HepG2 (cell line): ENCODE measurements around the gene DNAJC5. TPM values are rescaled to one million over a fixed set of nuclear protein-coding genes. Genes with fewer than 3 reads are reported as not detected.

Experiments
- EZH2 ChIP-seq: conservative IDR thresholded peaks from 2 replicates; pipeline ENCODE4 v1.6.1; 2012; ENCODE audit warnings: mild to moderate bottlenecking, low read depth, low read length, moderate library complexity
- MED8 ChIP-seq: sonication (generic); formaldehyde crosslinking; IDR thresholded peaks from 2 replicates; pipeline ENCODE4 v1.8.1; 2023; ENCODE audit warnings: mild to moderate bottlenecking, missing genetic modification reagents; ENCODE audit not compliant: insufficient replicate concordance
- MEF2D ChIP-seq: sonication (generic); formaldehyde crosslinking; IDR thresholded peaks from 2 replicates; pipeline ENCODE4 v1.5.1; 2020; ENCODE audit warnings: mild to moderate bottlenecking, missing genetic modification reagents
- RXRB ChIP-seq: IDR thresholded peaks from 2 replicates; pipeline ENCODE4 v1.6.1; 2016; ENCODE audit warnings: borderline replicate concordance, missing genetic modification reagents, missing compliant biosample characterization
- ZBTB3 ChIP-seq: sonication (generic); formaldehyde crosslinking; IDR thresholded peaks from 2 replicates; pipeline ENCODE4 v1.4.0; 2020; ENCODE audit warnings: low read depth, mild to moderate bottlenecking, moderate library complexity, missing genetic modification reagents, borderline replicate concordance
- ZMYM3 ChIP-seq: sonication (generic); formaldehyde crosslinking; IDR thresholded peaks from 2 replicates; pipeline ENCODE4 v1.5.1; 2020; ENCODE audit warnings: mild to moderate bottlenecking, missing genetic modification reagents
- ZNF326 ChIP-seq: sonication (generic); formaldehyde crosslinking; IDR thresholded peaks from 2 replicates; pipeline ENCODE4 v1.4.0; 2020; ENCODE audit warnings: missing genetic modification reagents, borderline replicate concordance
- ZNF577 ChIP-seq: sonication (generic); formaldehyde crosslinking; IDR thresholded peaks from 2 replicates; pipeline ENCODE4 v1.4.0; 2020; ENCODE audit warnings: mild to moderate bottlenecking, low read depth, missing genetic modification reagents, borderline replicate concordance
- ZNF792 ChIP-seq: IDR thresholded peaks from 2 replicates; pipeline ENCODE4 v1.6.1; 2016
- polyA plus RNA-seq, 8 experiments: library from polyadenylated mRNA; depleted of rRNA in 3 of 8; stranded (reverse) in 7 of 8; unstranded in 1 of 8; fragments of >200 nt; fragmentation: Illumina TruSeq in 4 of 8; extraction: Trizol in 4 of 8; gene quantifications; 2 replicates each; pipeline versions ENCODE4 v1.2.1 to v1.2.3, GENCODE V29; 2011 to 2016; ENCODE audit warnings: low read depth in 4 of 8, missing spikeins in 1 of 8, mixed read lengths in 1 of 8; ENCODE audit not compliant: insufficient read depth in 1 of 8
- total RNA-seq, 5 experiments: library from RNA; depleted of rRNA; stranded (reverse); fragments of >200 nt; fragmentation: Illumina TruSeq; extraction: Trizol; gene quantifications; 2 replicates each; pipeline ENCODE4 v1.2.3, GENCODE V29; 2016; ENCODE audit warnings: low read depth in 1 of 5
- TF ChIP-seq, protein P1 (sequence below): sonication (generic); formaldehyde crosslinking; IDR thresholded peaks from 2 replicates; pipeline ENCODE4 v1.4.0; 2020; ENCODE audit warnings: missing genetic modification reagents, mild to moderate bottlenecking, borderline replicate concordance
- TF ChIP-seq, protein P2 (sequence below): sonication (generic); formaldehyde crosslinking; IDR thresholded peaks from 2 replicates; pipeline ENCODE4 v1.8.1; 2023; ENCODE audit warnings: mild to moderate bottlenecking, missing genetic modification reagents
- TF ChIP-seq, protein P3 (sequence below): sonication (generic); formaldehyde crosslinking; IDR thresholded peaks from 2 replicates; pipeline ENCODE4 v1.9.0; 2022; ENCODE audit warnings: missing genetic modification reagents, mild to moderate bottlenecking, borderline replicate concordance
- TF ChIP-seq, protein P4 (sequence below): sonication (generic); formaldehyde crosslinking; IDR thresholded peaks from 2 replicates; pipeline ENCODE4 v1.9.0; 2021; ENCODE audit warnings: missing genetic modification reagents, borderline replicate concordance
- TF ChIP-seq, protein P5 (sequence below): IDR thresholded peaks from 2 replicates; pipeline ENCODE4 v1.6.1; 2016; ENCODE audit warnings: missing genetic modification reagents, missing compliant biosample characterization
- TF ChIP-seq, protein P6 (sequence below): sonication (generic); formaldehyde crosslinking; IDR thresholded peaks from 2 replicates; pipeline ENCODE4 v1.5.0; 2020; ENCODE audit warnings: missing genetic modification reagents

The DNAJC5 gene
- total and polyA plus RNA-seq, 2 of the 13 experiments (the other 11 are each of a cell fraction or from before 2014, with no cell fraction given): 42.8 to 64.5 TPM

DNA sequence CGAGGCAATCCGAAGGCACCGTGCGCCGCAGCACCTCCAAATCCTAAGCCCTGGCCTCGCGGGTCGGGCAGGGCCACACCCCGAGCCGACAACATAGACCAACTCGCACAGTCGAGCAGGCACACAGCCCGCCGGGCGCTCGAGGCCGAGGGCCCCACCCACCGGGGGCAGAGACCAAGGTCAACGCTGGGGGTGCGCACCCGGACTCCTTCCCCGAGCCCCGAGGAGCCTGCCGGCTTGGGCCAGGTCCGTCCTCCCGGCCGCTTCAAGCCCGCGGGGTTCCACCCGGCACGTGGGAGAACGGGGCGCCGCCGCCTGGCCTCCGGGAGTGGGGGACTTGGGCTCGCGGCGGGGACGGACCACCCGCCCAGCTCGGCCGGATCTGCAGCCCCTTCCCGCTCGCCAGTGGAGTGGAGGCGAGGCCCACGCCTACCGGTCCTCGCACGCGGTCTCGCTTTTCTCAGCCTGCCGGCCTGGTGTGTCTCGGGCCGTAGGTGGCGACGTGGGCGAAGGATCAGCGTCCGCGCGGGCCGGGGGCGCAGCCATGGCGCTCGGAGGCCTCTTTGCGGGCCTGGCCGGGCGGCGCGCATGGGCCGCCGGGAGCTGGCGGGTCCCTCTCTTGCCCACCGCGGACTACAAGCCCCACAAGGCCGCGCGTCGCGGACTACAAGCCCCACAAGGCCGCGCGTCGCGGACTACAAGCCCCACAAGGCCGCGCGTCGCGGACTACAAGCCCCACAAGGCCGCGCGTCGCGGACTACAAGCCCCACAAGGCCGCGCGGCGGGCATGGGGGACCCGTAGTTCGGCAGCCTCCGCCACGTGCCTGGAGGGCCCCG, 61.1 kb downstream of the DNAJC5 start, which contains the start of gene UCKL1 (continued):
- TF ChIP-seq, protein P1, sequence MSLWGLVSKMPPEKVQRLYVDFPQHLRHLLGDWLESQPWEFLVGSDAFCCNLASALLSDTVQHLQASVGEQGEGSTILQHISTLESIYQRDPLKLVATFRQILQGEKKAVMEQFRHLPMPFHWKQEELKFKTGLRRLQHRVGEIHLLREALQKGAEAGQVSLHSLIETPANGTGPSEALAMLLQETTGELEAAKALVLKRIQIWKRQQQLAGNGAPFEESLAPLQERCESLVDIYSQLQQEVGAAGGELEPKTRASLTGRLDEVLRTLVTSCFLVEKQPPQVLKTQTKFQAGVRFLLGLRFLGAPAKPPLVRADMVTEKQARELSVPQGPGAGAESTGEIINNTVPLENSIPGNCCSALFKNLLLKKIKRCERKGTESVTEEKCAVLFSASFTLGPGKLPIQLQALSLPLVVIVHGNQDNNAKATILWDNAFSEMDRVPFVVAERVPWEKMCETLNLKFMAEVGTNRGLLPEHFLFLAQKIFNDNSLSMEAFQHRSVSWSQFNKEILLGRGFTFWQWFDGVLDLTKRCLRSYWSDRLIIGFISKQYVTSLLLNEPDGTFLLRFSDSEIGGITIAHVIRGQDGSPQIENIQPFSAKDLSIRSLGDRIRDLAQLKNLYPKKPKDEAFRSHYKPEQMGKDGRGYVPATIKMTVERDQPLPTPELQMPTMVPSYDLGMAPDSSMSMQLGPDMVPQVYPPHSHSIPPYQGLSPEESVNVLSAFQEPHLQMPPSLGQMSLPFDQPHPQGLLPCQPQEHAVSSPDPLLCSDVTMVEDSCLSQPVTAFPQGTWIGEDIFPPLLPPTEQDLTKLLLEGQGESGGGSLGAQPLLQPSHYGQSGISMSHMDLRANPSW (CRISPR knock-in tag): peak; percentile 99; the same call in 1 of the 2 replicates
- peak; percentile 99 for TF ChIP-seq ZNF577 (CRISPR knock-in tag)
- peak; percentile 61; the same call in 1 of the 2 replicates for TF ChIP-seq MEF2D (CRISPR knock-in tag)
- peak; percentile 77 for TF ChIP-seq ZNF326 (CRISPR knock-in tag)
- TF ChIP-seq, protein P2, sequence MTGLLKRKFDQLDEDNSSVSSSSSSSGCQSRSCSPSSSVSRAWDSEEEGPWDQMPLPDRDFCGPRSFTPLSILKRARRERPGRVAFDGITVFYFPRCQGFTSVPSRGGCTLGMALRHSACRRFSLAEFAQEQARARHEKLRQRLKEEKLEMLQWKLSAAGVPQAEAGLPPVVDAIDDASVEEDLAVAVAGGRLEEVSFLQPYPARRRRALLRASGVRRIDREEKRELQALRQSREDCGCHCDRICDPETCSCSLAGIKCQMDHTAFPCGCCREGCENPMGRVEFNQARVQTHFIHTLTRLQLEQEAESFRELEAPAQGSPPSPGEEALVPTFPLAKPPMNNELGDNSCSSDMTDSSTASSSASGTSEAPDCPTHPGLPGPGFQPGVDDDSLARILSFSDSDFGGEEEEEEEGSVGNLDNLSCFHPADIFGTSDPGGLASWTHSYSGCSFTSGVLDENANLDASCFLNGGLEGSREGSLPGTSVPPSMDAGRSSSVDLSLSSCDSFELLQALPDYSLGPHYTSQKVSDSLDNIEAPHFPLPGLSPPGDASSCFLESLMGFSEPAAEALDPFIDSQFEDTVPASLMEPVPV (CRISPR knock-in tag): peak; percentile 99
- TF ChIP-seq MED8: peak; percentile 99
- TF ChIP-seq RXRB (CRISPR knock-in tag): peak; percentile 95; the same call in 1 of the 2 replicates
- TF ChIP-seq, protein P3, sequence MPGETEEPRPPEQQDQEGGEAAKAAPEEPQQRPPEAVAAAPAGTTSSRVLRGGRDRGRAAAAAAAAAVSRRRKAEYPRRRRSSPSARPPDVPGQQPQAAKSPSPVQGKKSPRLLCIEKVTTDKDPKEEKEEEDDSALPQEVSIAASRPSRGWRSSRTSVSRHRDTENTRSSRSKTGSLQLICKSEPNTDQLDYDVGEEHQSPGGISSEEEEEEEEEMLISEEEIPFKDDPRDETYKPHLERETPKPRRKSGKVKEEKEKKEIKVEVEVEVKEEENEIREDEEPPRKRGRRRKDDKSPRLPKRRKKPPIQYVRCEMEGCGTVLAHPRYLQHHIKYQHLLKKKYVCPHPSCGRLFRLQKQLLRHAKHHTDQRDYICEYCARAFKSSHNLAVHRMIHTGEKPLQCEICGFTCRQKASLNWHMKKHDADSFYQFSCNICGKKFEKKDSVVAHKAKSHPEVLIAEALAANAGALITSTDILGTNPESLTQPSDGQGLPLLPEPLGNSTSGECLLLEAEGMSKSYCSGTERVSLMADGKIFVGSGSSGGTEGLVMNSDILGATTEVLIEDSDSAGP (CRISPR knock-in tag): peak; percentile 98
- peak; percentile 97 for TF ChIP-seq ZNF792
- TF ChIP-seq, protein P4, sequence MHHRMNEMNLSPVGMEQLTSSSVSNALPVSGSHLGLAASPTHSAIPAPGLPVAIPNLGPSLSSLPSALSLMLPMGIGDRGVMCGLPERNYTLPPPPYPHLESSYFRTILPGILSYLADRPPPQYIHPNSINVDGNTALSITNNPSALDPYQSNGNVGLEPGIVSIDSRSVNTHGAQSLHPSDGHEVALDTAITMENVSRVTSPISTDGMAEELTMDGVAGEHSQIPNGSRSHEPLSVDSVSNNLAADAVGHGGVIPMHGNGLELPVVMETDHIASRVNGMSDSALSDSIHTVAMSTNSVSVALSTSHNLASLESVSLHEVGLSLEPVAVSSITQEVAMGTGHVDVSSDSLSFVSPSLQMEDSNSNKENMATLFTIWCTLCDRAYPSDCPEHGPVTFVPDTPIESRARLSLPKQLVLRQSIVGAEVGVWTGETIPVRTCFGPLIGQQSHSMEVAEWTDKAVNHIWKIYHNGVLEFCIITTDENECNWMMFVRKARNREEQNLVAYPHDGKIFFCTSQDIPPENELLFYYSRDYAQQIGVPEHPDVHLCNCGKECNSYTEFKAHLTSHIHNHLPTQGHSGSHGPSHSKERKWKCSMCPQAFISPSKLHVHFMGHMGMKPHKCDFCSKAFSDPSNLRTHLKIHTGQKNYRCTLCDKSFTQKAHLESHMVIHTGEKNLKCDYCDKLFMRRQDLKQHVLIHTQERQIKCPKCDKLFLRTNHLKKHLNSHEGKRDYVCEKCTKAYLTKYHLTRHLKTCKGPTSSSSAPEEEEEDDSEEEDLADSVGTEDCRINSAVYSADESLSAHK (CRISPR knock-in tag): 0 out of 2 replicates have a peak, but pooled peaks have one; percentile 83
- TF ChIP-seq, protein P5, sequence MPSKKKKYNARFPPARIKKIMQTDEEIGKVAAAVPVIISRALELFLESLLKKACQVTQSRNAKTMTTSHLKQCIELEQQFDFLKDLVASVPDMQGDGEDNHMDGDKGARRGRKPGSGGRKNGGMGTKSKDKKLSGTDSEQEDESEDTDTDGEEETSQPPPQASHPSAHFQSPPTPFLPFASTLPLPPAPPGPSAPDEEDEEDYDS (CRISPR knock-in tag): peak; percentile 80
- peak; percentile 97 for TF ChIP-seq ZBTB3
- TF ChIP-seq, protein P6, sequence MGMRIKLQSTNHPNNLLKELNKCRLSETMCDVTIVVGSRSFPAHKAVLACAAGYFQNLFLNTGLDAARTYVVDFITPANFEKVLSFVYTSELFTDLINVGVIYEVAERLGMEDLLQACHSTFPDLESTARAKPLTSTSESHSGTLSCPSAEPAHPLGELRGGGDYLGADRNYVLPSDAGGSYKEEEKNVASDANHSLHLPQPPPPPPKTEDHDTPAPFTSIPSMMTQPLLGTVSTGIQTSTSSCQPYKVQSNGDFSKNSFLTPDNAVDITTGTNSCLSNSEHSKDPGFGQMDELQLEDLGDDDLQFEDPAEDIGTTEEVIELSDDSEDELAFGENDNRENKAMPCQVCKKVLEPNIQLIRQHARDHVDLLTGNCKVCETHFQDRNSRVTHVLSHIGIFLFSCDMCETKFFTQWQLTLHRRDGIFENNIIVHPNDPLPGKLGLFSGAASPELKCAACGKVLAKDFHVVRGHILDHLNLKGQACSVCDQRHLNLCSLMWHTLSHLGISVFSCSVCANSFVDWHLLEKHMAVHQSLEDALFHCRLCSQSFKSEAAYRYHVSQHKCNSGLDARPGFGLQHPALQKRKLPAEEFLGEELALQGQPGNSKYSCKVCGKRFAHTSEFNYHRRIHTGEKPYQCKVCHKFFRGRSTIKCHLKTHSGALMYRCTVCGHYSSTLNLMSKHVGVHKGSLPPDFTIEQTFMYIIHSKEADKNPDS (CRISPR knock-in tag): peak; percentile 98
- no peak for TF ChIP-seq EZH2
- TF ChIP-seq ZMYM3 (CRISPR knock-in tag): peak; percentile 61; the same call in 1 of the 2 replicates
